DMS53 treated with DMSO at 0.1 percent for 48 hours (cell line): Measurements from ENCODE around the gene RAET1L.
"Not testable (repeated sequence)": the region's sequence is repeated elsewhere in the genome, so short reads cannot be mapped to it uniquely, and the experiment has no call there.

Experiments
- DNase-seq: peaks from one replicate; lab custom pipeline; 2025; ENCODE audit not compliant: unreplicated experiment; lab: John Stamatoyannopoulos, UW

The RAET1L gene

DNA sequence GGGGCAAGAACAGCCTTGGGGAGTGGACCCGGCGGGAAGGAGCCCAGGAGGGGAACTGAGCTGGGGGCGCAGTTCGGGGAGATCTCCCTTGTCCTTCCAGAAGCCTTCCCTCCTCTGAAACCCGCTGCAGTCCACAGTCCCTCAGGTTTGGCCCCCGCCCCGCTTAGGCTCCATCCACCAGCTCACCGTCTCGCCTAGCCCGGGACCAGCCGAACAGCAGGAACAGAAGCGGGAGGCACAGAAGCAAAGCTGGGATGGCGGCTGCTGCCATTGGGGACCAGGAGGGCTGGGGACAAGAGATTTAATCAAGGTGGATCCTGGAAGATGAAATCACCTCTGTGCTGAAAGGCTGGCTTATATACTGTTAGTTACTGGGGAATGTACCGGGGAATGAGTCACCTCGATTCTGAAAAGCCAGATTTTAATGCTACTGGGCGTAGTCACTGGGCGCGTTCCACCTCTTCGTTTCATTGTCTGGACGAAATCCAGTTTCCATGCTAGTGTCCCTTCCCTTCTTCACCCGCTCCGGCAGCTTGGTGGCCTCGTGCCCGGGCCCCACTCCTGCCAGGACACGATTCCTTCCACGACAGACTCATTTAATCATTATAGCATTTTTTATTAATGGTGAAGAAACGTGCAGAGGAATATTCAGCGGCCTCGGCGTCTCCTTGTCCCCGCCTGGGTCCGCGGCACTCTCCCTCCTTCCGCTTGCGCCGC is at the start of gene RAET1L:
Gene RAET1L (minus strand): TSS at position 332 of the 717 bp plus-strand sequence. CDS start 61 bp downstream, at position 271.
- no peak for DNase-seq

- no peak for DNase-seq
Measured at GRCh38 chr6:150075034-150075421, 49.7 kb upstream of the RAET1L start.

GRCh38 chr6:150074396-150075033 is 49.2 kb upstream of the RAET1L start:
- DNase-seq, result not testable (repeated sequence)

DNA sequence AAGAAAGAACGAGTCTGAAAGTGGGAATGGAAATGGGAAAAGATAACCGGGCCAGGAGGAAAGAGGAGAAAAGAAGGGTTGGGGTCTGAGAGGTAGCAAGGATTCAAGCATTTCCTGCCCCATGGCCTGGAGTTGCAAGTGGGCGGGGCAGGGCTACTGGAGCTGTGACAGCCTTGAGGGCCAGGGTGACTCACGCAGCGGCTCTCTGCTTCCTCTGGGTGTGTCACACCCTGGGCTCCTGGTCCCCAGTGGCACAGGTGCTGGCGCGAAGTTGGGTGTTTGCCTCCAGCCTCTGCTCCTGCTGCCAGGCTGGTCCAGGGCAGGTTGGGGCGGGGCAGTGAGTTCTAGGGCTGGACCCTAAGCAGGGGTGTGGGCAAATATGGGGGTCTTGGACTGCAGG is 46.9 kb upstream of the RAET1L start:
- DNase-seq, result peak; percentile 82

DNA sequence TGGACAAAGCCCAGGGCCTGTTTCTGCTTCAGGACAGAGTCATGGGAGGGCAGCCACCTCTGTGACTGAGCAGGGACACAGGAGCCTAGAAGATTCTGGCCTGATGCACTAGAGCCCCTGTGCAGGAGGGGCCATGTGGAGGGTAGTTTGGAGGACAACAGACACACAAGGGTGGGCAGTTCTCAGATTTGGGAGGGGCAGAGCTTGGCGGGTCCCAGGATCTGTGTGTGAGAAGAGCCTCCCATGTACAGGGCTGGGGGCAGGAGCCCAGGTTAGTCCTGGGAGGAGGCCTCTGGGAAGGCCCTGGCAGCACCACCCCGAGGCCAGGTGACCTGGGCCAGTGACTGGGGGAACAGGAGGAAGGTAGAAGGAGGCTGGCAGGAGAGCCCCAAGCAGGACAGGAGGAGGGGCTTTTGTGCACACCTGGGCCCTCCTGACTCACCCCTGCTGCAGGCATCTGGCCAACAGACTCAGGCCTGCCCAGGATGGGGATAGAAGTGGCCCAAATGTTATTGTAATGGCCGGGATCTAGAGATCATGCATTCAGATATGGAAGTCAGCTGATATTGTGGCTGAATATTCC is 45.0 kb upstream of the RAET1L start:
- no peak for DNase-seq

DNA sequence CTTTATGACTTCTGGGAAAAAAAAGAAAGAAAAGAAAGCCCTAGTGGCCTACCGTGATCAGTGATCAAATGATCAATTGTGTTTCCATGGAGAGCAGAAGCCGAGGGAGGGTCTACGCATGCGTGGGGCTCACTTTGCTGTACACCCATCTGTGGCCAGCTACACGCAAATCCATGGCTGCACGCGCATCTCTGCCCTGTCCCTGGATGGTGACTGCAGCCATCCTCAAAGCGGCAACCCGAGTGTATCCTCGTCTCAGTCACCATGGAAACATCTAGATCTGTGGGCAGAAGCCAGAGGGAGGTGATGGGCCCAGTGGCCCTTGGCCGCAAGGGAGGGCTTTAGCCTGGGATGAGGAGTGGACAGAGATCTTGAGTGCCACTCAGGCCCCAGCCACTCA is 44.4 kb upstream of the RAET1L start:
- no peak for DNase-seq

- DNase-seq, result peak; percentile 67
Measured at GRCh38 chr6:150068720-150069648, 43.7 kb upstream of the RAET1L start, which contains the start of gene ULBP3. ULBP3 (minus strand) TSS chr6:150069121; CDS start chr6:150069066, 55 bp downstream.

DNA sequence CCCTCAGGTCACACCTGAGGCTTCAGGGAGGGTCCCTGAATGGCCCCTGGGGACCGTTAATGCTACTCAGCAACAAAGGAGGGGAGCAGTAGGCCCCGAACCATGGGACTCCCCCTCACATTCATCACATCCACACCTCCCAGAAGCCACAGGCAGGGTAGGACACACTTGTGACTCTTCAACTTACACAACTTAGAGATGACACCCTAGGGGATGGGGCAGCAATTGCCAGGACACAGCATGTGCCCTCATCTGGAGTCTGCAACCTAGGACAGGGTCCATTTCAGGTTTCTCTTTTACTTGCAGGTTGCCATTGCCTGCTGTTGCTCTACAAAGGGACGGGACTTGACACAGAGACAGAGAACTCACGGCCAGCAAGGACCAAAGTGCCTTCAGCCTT is 42.8 kb upstream of the RAET1L start:
- no peak for DNase-seq

DNA sequence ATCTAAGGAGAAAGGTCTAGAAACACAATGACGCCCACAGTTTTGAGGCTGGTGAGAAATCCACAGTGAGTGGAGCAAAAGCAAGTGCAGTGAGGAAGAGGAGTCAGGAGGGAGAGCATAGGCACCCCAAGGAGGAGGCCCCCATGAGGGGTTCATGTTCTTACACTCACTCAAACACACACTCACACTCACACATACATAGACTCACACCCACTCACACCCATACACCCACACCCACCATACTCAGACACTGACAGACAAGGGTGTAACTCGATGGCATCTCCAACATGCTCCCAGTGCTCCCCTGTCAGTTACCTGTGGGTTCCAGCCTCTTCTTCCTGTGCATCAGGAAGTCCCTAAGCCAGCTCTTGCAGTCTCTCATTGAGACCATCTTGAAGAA is 39.8 kb upstream of the RAET1L start:
- no peak for DNase-seq

GRCh38 chr6:150063640-150064039 is 38.3 kb upstream of the RAET1L start:
- DNase-seq, result no peak

GRCh38 chr6:150059973-150060372 is 34.6 kb upstream of the RAET1L start:
- not testable (repeated sequence) for DNase-seq

GRCh38 chr6:150058986-150059385 is 33.7 kb upstream of the RAET1L start:
- no peak for DNase-seq

- no peak for DNase-seq
Measured at GRCh38 chr6:150058231-150058792, 33.0 kb upstream of the RAET1L start.

GRCh38 chr6:150057501-150057951 is 32.2 kb upstream of the RAET1L start:
- DNase-seq, result no peak

DNA sequence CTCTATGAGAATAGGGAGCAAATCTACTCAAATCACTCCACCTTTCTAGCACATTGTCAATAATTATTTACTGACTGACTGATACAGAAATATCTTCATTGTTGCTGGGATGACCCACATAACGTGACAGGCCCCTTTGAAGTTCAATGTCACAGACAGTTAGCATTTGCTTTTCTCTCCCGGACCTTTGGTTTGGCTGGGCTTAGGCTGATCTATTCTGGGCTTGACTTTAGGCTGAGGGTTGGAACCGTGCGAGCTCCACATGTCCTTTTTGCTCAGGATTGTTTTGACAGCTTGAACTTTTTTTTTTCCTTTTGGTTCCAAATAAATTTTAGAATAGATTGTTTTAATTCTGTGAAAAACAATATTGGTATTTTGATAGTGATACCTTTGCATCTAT is 31.6 kb upstream of the RAET1L start:
- DNase-seq, result no peak

DNA sequence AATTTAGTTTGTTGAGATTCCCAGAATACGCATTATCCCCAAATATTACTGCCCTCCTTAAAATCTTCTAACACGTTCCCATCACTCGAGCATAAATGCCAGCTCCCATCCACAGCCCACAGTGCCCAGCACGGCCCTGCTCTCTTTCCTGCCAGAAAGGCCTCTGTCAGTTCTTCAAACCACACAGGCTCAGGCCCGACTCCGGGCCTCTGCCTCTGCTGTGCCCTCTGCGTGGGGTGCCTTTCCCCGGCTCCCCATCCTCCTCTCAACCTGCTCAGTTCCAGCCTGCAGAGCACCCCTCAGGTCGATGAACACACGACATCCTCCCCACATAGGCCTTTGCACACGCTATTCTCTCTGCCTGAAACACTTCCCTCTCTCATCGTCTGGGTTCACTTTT is 30.8 kb upstream of the RAET1L start:
- no peak for DNase-seq

DNA sequence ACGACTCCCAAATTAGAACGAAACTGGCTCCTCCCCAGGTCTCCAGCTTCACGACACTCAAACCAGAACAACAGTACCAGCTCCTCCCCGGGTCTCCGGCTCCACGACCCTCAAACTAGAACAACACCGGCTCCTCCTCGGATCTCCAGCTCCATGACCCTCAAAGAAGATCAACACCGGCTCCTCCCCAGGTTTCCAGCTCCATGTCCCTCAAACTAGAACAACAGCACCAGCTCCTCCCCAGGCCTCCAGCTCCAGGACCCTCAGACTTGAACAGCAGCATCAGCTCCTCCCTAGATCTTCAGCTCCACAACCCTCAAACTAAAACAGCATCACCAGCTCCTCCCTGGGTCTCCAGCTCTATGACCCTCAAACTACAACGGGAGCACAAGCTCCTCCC is 29.8 kb upstream of the RAET1L start:
- no peak for DNase-seq

GRCh38 chr6:150053450-150053849 is 28.1 kb upstream of the RAET1L start:
- no peak for DNase-seq

DNA sequence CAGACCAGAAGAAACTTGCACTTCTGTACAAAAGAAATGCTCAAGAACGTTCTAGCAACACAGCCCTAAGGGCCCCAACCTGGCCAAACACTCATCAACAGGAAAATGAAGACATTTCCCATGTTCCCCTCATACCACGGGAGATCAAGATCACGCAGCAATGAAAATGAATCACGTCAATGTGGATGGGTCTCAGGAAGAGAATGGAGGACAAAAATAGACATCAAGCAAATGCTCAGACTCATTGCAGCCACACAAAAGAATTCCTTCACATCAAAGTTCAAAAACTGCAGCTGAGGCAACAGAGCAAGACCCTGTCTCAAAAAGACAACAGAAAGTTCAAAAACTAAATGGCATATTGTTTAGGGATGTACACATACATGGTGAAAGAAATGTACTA is 25.5 kb upstream of the RAET1L start:
- DNase-seq, result no peak

DNA sequence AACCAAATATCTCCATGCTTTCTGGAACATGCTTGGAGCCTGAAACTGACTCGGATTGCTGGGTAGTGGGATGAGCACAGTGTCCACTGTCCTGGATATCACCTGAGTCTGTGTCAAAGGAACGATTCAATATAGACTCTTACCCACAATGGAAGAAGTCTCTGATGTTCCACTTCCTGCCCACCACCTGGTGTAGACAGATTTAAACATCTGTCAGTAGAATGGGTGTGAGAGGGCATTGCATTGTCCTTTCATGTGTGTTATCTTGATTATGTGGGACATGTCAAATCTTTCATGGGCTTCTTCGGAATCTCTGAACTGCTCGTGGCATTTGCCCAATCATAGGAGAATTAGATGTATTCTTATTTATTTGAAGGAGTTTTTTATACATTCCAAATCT is 22.8 kb upstream of the RAET1L start:
- no peak for DNase-seq

- no peak for DNase-seq
Measured at GRCh38 chr6:150046943-150047342, 21.6 kb upstream of the RAET1L start.
